Thoracic aorta (tissue), 2 donors: Measurements from ENCODE around the gene SPATA3. TPM values are rescaled to one million over a fixed set of nuclear protein-coding genes. Genes with fewer than 3 reads are reported as not detected.

Experiments used
- ATAC-seq: fragments of 150-250 bp; one replicate; pipeline ENCODE4 v1.8.0; 2017; ENCODE audit warnings: low read depth; ENCODE audit not compliant: insufficient number of reproducible peaks, low FRiP score
- DNase-seq: peaks from one replicate; pipeline ENCODE4 v3.0.0-alpha.2; 2020; ENCODE audit warnings: low spot score
- H3K27ac ChIP-seq, 2 donors: fragments of 200-600 bp; sonication (generic); 1 replicate in 1 of 2; 2 replicates in 1 of 2; pipeline ENCODE4 v1.5.1; 2016; ENCODE audit warnings: mild to moderate bottlenecking in 2 of 2, moderate library complexity in 2 of 2
- H3K27me3 ChIP-seq: fragments of 200-600 bp; sonication (generic); replicated peaks from 2 replicates; pipeline ENCODE4 v1.6.0; 2016; ENCODE audit warnings: mild to moderate bottlenecking; ENCODE audit not compliant: insufficient read depth
- H3K36me3 ChIP-seq: fragments of 200-600 bp; sonication (generic); one replicate; pipeline ENCODE4 v1.5.1; 2016
- H3K4me1 ChIP-seq, 2 donors: fragments of 200-600 bp; sonication (generic); 1 replicate in 1 of 2; 2 replicates in 1 of 2; pipeline versions ENCODE4 v1.5.1 to v1.6.0; 2016; ENCODE audit warnings: low read depth in 2 of 2, mild to moderate bottlenecking in 1 of 2; ENCODE audit not compliant: control insufficient read depth in 1 of 2
- H3K4me3 ChIP-seq: fragments of 200-600 bp; sonication (generic); 2 replicates; pipeline ENCODE4 v1.5.1; 2016; ENCODE audit warnings: mild to moderate bottlenecking
- H3K9me3 ChIP-seq: fragments of 200-600 bp; sonication (generic); 2 replicates; pipeline ENCODE4 v1.5.1; 2016
- total RNA-seq, 2 donors: library from RNA; depleted of rRNA; stranded (reverse); fragments of >200 nt; gene quantifications; one replicate each; pipeline versions ENCODE4 v1.1.0 to v1.2.3, GENCODE V29; 2016
- TF ChIP-seq, protein P1 (sequence below): fragments of 200-600 bp; sonication (generic); IDR thresholded peaks from one replicate; pipeline ENCODE4 v1.5.1; 2019; ENCODE audit warnings: antibody characterized with exemption

SPATA3 gene
- total RNA-seq, 2 donors from 2014 or later, result not detected

- DNase-seq, result peak; percentile 77
- no peaks in the 10 kb centered on the region for H3K9me3 ChIP-seq
- no peaks in the 10 kb centered on the region for H3K36me3 ChIP-seq
- H3K4me3 ChIP-seq, result peak within 1 kb of the TSS; percentile 87
- TF ChIP-seq, protein P1, sequence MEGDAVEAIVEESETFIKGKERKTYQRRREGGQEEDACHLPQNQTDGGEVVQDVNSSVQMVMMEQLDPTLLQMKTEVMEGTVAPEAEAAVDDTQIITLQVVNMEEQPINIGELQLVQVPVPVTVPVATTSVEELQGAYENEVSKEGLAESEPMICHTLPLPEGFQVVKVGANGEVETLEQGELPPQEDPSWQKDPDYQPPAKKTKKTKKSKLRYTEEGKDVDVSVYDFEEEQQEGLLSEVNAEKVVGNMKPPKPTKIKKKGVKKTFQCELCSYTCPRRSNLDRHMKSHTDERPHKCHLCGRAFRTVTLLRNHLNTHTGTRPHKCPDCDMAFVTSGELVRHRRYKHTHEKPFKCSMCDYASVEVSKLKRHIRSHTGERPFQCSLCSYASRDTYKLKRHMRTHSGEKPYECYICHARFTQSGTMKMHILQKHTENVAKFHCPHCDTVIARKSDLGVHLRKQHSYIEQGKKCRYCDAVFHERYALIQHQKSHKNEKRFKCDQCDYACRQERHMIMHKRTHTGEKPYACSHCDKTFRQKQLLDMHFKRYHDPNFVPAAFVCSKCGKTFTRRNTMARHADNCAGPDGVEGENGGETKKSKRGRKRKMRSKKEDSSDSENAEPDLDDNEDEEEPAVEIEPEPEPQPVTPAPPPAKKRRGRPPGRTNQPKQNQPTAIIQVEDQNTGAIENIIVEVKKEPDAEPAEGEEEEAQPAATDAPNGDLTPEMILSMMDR, result peak; percentile 89
- ATAC-seq, result peak; percentile 79
- H3K27me3 ChIP-seq, result no peaks in the 10 kb centered on the region
- H3K4me1 ChIP-seq, result peaks cover 21 to 38% of the 10 kb centered on the region in 2 donors
- H3K27ac ChIP-seq, result peak within 1 kb of the TSS; percentile 89 to 90
These were observed 60.8 kb downstream of the SPATA3 start, which contains the start of gene PSMD1 for GRCh38 chr2:231056453-231057416. PSMD1 (plus strand) TSS chr2:231056867; CDS start chr2:231057026, 159 bp downstream.

DNA sequence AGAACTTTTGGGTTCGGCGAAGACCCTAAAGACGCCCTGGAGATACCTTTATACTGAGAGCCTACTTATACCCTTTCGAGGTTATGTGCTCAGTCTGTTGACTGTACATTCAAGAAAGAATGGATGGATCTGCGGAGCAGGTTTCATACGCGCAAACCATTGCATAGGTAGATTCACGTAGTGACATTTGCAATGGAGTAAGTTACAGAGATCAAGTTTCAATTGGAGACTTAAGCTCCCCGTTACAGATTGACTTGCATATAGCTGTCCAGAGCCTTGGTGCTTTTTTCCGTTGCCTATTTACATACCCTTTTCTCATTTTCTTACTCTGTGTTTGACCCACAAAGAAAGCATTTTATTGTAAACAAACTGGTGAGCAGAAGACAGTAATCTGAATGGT, 61.7 kb downstream of the SPATA3 start:
- peak overlapping the region in 1 of 2 donors; percentile 89 for H3K27ac ChIP-seq
- TF ChIP-seq, protein P1, result no peak
- H3K4me3 ChIP-seq, result peak overlapping the region; percentile 87
- H3K27me3 ChIP-seq, result no peaks in the 10 kb centered on the region
- DNase-seq, result no peak
- peaks cover 17 to 30% of the 10 kb centered on the region in 2 donors for H3K4me1 ChIP-seq
- H3K9me3 ChIP-seq, result no peaks in the 10 kb centered on the region
- H3K36me3 ChIP-seq, result no peaks in the 10 kb centered on the region
- ATAC-seq, result no peak

Other genes starting within 250 kb of the SPATA3 start
- 10 to 100 TPM; 65.5 to 70.6 TPM for gene ITM2C, start 131.2 kb upstream of the SPATA3 start, total RNA-seq
- not detected for gene GPR55, start 70.9 kb upstream of the SPATA3 start, total RNA-seq
- gene C2orf72, start 41.4 kb downstream of the SPATA3 start, total RNA-seq, result under 1 TPM in 1 of 2 donors, not detected in 1; 0.14 TPM
- 10 to 100 TPM; 42.2 to 73.5 TPM for gene PSMD1, start 60.7 kb downstream of the SPATA3 start, total RNA-seq
- 1 to 10 TPM; 2.8 to 9.2 TPM for gene HTR2B, start 128.9 kb downstream of the SPATA3 start, total RNA-seq
- gene ARMC9, start 202.5 kb downstream of the SPATA3 start, total RNA-seq, result 100 to 1,000 TPM in 1 of 2 donors, 10 to 100 TPM in 1; 68.5 to 103 TPM